Measurements from ENCODE around the gene TRIM60.
"Not testable (repeated sequence)": the region's sequence is repeated elsewhere in the genome, so short reads cannot be mapped to it uniquely, and the experiment has no call there.

DNA sequence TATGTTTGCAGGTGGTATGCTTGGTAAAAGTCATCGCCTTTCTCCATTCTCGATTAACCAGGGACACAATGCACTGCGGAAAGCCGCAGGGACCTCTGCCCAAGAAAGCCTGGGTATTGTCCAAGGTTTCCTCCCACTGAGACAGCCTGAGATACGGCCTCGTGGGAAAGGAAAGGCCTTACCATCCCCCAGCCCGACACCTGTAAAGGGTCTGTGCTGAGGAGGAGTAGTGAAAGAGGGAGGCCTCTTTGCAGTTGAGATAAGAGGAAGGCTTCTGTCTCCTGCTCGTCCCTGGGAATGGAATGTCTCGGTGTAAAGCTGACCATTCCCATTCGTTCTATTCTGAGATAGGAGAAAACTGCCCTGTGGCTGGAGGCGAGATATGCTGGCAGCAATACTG lies 41.5 kb downstream of the TRIM60 start:
- not testable (repeated sequence) for TF ChIP-seq TARDBP (IDR thresholded peaks at IDR 0.05); ELF4 (IDR thresholded peaks at IDR 0.05); SP1 (IDR thresholded peaks at IDR 0.05); HDGF (IDR thresholded peaks at IDR 0.05; ENCODE audit: borderline replicate concordance); ARNT (IDR thresholded peaks at IDR 0.05); FOXM1 (IDR thresholded peaks at IDR 0.05; ENCODE audit: borderline replicate concordance); ZNF384 (IDR thresholded peaks at IDR 0.05); L3MBTL2 (conservative IDR thresholded peaks at IDR 0.05); FOXK2 (IDR thresholded peaks at IDR 0.05); SUZ12 (IDR thresholded peaks at IDR 0.05); NFRKB (IDR thresholded peaks at IDR 0.05); BHLHE40 (IDR thresholded peaks at IDR 0.05; ENCODE audit: borderline replicate concordance); LEF1 (IDR thresholded peaks at IDR 0.05; ENCODE audit: borderline replicate concordance); FOXA1 (IDR thresholded peaks at IDR 0.05)
